Astrocyte of the cerebellum (primary cell): ENCODE data around the gene TMPRSS4.

Source experiments
- DNase-seq: peaks from one replicate; pipeline ENCODE4 v3.0.0-alpha.2; 2011; ENCODE audit warnings: low read depth
- H3K4me3 ChIP-seq: 2 replicates; pipeline ENCODE4 v1.5.1; 2011; ENCODE audit warnings: mild to moderate bottlenecking, low read depth, low read length, moderate library complexity
- in situ Hi-C: cut with HindIII; loops from 2 replicates; pipeline ENCODE4 v1.10.0; 2017; ENCODE audit warnings: low sequenced_read_pairs
- TF ChIP-seq, protein P1 (sequence below): IDR thresholded peaks from 2 replicates; pipeline ENCODE4 v1.5.1; 2012; ENCODE audit warnings: low read length, low read depth, moderate library complexity, mild to moderate bottlenecking; ENCODE audit errors: missing control alignments

The TMPRSS4 gene

DNA sequence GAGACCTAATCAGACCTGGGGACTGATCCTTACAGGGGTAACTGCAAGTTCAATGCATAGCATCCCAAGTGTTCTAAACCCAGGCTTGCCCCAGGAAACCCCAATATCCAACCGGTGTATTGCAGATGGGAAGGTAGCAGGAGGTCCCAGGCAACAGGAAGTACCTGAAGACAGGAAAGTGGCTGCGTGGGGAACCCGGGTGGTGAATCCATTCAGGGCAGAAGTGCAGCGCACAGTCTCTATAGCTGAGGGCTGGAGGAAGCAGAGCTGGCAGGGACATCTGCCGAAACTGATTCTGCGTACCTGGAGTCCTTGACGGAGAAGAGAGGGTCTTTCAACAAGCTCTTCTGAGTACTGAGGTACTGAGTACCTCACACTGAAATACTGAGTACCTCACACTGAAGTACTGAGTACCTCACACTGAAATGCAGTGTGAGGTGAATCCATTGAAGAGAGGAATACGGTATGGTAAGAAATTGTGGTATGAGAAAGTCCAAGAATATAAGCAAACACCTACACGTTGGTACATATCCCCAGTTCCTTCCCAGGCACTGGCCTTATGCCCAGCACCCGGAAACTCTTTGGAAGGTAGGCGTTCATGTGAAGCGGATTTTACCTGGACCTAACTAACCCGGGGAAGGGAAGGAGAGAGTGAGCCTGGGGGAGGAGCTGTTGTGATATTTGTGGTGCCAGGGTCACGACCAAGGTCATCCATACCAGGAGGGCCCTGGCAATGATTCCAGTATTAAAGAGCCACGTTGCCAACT is 55.7 kb downstream of the TMPRSS4 start:
- H3K4me3 ChIP-seq = no peak overlapping the region
- in situ Hi-C loops = no loop called here
- TF ChIP-seq, protein P1, sequence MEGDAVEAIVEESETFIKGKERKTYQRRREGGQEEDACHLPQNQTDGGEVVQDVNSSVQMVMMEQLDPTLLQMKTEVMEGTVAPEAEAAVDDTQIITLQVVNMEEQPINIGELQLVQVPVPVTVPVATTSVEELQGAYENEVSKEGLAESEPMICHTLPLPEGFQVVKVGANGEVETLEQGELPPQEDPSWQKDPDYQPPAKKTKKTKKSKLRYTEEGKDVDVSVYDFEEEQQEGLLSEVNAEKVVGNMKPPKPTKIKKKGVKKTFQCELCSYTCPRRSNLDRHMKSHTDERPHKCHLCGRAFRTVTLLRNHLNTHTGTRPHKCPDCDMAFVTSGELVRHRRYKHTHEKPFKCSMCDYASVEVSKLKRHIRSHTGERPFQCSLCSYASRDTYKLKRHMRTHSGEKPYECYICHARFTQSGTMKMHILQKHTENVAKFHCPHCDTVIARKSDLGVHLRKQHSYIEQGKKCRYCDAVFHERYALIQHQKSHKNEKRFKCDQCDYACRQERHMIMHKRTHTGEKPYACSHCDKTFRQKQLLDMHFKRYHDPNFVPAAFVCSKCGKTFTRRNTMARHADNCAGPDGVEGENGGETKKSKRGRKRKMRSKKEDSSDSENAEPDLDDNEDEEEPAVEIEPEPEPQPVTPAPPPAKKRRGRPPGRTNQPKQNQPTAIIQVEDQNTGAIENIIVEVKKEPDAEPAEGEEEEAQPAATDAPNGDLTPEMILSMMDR = no peak
- DNase-seq = no peak

DNA sequence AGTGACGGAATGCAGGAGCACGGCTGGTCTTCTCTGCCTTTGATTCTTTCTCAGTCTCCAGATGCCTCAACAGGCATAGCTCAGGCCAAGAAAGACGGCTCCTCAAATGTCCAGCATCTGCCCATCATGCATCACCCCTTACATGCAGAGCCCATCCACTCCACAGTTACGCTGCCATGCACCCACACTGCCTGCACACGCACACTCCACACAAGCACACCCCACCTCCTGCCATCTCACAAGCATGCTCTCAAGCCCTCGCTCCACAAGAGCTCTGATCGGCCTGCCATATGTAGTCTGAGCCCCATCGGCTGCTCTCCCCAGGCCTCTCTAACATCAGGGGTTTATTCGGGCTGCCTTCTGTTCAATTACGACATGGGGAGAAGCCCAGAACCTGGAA is 56.9 kb downstream of the TMPRSS4 start:
- TF ChIP-seq, protein P1 = no peak
- no peak overlapping the region for H3K4me3 ChIP-seq
- in situ Hi-C loops = no loop called here
- no peak for DNase-seq

DNA sequence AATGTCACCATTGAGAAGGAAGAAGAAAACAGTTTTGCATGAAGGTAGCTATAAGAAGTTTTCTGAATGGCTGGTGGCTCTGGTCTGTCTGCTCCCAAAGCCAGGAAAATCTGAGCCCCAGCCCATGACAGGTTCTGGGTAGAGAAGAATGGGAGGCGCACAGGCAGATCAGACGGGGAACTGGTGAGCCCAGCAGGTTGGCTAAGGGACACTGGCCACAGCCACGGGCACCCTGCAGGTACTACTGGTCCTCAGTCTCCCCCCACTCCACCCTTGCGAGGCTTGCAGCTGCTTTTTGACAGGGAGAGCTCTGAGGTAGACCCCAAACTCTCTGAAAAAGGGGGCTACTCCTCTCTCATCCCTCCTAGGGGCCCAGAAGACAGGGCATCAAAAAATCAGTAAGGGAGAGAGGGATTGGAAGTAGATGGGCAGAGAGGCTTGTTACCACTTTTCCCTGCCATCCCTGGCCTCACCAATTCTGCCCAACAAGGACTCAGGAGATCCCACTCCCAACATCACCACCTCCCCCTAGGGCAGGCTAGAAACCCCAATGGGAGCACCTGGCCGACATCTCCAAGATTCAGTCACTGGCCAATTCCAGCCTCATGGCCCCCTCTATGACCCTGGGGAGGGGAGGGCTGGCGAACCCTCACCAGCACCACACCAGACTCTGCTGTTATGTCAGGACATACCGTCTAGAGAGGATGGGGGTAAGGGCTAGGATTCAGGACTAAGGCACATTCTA is 58.3 kb downstream of the TMPRSS4 start:
- in situ Hi-C loops = no loop called here
- TF ChIP-seq, protein P1 = no peak
- no peak for DNase-seq
- no peak overlapping the region for H3K4me3 ChIP-seq

DNA sequence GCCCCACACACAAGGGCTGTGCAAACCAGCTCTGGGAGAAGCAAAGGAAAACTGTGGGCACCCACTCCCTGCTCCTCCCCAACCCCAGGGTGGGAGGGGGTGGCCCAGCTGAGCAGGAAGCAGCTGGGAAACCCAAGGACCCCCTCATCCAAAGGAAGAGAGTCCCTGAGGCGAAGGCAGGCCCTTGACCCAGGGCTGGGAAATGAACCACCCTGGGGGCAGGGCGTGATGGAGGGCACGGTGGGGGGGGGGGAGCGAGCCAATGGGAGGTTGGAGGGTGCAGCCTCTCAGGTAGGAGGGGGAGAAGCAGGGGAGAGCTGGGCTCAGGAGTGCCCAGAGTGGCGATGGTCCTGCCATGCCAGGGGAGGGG is 58.9 kb downstream of the TMPRSS4 start:
- in situ Hi-C loops = no loop called here
- H3K4me3 ChIP-seq = no peak overlapping the region
- no peak for DNase-seq
- TF ChIP-seq, protein P1 = no peak

DNA sequence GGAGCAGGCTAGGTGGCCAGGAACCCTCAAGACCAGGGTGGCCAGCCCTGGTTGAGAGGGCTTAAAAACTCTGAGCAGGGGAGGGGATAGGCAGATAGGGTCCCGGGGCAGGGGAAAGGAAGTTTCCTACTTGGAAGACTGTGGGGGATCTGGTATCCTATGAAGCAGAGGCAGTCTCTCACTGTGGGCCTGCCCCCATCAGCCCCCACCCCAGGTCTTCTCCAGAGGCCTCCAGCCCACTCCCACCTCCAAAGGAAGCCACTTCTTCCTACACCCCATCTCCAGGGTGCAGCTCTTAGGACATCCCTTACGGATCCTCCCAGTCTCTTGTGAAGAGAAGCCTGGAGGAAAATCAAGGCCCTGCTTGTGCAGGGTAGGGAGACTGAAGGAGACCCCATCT is 59.5 kb downstream of the TMPRSS4 start:
- TF ChIP-seq, protein P1 = no peak
- DNase-seq = no peak
- in situ Hi-C loops = no loop called here
- H3K4me3 ChIP-seq = no peak overlapping the region

DNA sequence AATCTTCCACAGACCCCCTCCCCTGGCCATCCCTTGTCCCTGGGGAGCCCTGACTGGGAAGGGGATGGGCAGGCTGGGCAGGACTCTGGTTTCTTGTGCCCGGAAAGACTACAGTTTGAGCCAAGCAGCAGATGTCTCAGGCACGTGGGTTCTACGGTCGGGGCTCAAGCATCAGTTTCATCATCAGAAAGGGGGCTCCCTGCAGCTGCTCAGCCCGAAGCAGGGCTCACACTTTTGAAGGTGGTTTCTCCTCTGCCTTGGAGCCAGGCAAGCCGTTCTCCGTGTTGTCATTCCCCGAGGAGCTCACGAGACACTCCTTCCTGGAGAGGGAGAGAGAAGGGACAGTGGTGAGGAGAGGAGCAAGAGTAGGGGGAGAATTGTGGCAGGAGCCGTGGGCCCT is 59.9 kb downstream of the TMPRSS4 start:
- TF ChIP-seq, protein P1 = no peak
- in situ Hi-C loops = no loop called here
- no peak overlapping the region for H3K4me3 ChIP-seq
- no peak for DNase-seq
